Stimulated activated CD8-positive, alpha-beta memory T cell treated with anti-CD3 and anti-CD28 coated beads, Interleukin-7, amount 100 ng/mL, for 4 hours (primary cell): ENCODE measurements around the gene ZNF69.
A peak's percentile ranks its signal among the peaks of the same experiment; 100 is the strongest.
"Not testable (repeated sequence)": the region's sequence is repeated elsewhere in the genome, so short reads cannot be mapped to it uniquely, and the experiment has no call there.

ENCODE experiments used
- DNase-seq, 2 donors: peaks; one replicate each; pipeline ENCODE4 v3.0.0-alpha.2; 2020; ENCODE audit warnings: low read depth in 2 of 2

ZNF69 gene

GRCh38 chr19:11887611-11888531 lies at the start of gene ZNF69:
Gene ZNF69 (plus strand): TSS chr19:11887782. CDS start chr19:11887924, 142 bp downstream.
- DNase-seq = peak; percentile 26 to 52

GRCh38 chr19:11843722-11844121 lies 43.9 kb upstream of the ZNF69 start:
- DNase-seq = no peak

GRCh38 chr19:11847615-11848014 lies 40.0 kb upstream of the ZNF69 start:
- not testable (repeated sequence) for DNase-seq

- DNase-seq = no peak
These were observed 39.4 kb upstream of the ZNF69 start for GRCh38 chr19:11848200-11848593.

- peak; percentile 76 to 78 for DNase-seq
These were observed 38.8 kb upstream of the ZNF69 start, which contains the start of gene ZNF439 for GRCh38 chr19:11848594-11849469. Gene ZNF439 (plus strand): TSS chr19:11848726. CDS start chr19:11848868, 142 bp downstream.

GRCh38 chr19:11850289-11850688 lies 37.3 kb upstream of the ZNF69 start:
- DNase-seq = not testable (repeated sequence)

- no peak for DNase-seq
These were observed 34.2 kb upstream of the ZNF69 start for GRCh38 chr19:11853358-11853757.

GRCh38 chr19:11856596-11857250 lies 30.9 kb upstream of the ZNF69 start:
- no peak for DNase-seq

- DNase-seq = no peak
These were observed 26.9 kb upstream of the ZNF69 start for GRCh38 chr19:11860721-11861120.

GRCh38 chr19:11861301-11861700 lies 26.3 kb upstream of the ZNF69 start:
- no peak for DNase-seq

GRCh38 chr19:11867766-11868165 lies 19.8 kb upstream of the ZNF69 start:
- not testable (repeated sequence) for DNase-seq

GRCh38 chr19:11868188-11868587 lies 19.4 kb upstream of the ZNF69 start:
- no peak for DNase-seq

- DNase-seq = no peak
These were observed 15.0 kb upstream of the ZNF69 start for GRCh38 chr19:11872624-11873023.

- no peak for DNase-seq
These were observed 13.8 kb upstream of the ZNF69 start for GRCh38 chr19:11873762-11874161.

GRCh38 chr19:11879687-11880266 lies 7.8 kb upstream of the ZNF69 start:
- DNase-seq = peak in 1 of 2 donors; percentile 6

- no peak for DNase-seq
These were observed 7.0 kb upstream of the ZNF69 start for GRCh38 chr19:11880598-11880997.

- DNase-seq = peak; percentile 19 to 45
These were observed 6.3 kb upstream of the ZNF69 start for GRCh38 chr19:11881151-11881800.

GRCh38 chr19:11882606-11883005 lies 5.0 kb upstream of the ZNF69 start:
- no peak for DNase-seq

- DNase-seq = no peak
These were observed 360 bp upstream of the ZNF69 start for GRCh38 chr19:11887234-11887610.

- not testable (repeated sequence) for DNase-seq
These were observed 2.3 kb downstream of the ZNF69 start for GRCh38 chr19:11889901-11890300.

GRCh38 chr19:11890634-11891033 lies 3.1 kb downstream of the ZNF69 start:
- no peak for DNase-seq
